Uterus (tissue), 2 donors: ENCODE data around the gene ARHGAP12.
"Not testable (repeated sequence)": the region's sequence is repeated elsewhere in the genome, so short reads cannot be mapped to it uniquely, and the experiment has no call there.

Experiments
- CTCF ChIP-seq, 4 experiments: fragments of 200-600 bp in 2 of 4; fragments of 450-650 bp in 2 of 4; sonication (generic) in 2 of 4; IDR thresholded peaks; one replicate each; pipeline ENCODE4 v1.5.1; 2016 to 2019; ENCODE audit warnings: antibody characterized with exemption in 4 of 4, mild to moderate bottlenecking in 2 of 4, moderate library complexity in 1 of 4
- POLR2A ChIP-seq, 2 donors: fragments of 450-650 bp; IDR thresholded peaks; one replicate each; pipeline ENCODE4 v1.6.1; 2016; ENCODE audit warnings: antibody characterized with exemption in 2 of 2, mild to moderate bottlenecking in 1 of 2, moderate library complexity in 1 of 2

- TF ChIP-seq CTCF, POLR2A (IDR thresholded peaks at IDR 0.05): not testable (repeated sequence)
Measured at GRCh38 chr10:31969847-31970246, 41.2 kb upstream of the ARHGAP12 start.
